Keratinocyte (primary cell): Measurements from ENCODE around the gene CORO2B. TPM values are rescaled to one million over a fixed set of nuclear protein-coding genes. Genes with fewer than 3 reads are reported as not detected.

ENCODE experiments used
- DNase-seq: peaks from one replicate; pipeline ENCODE4 v3.0.0-alpha.2; 2011; ENCODE audit warnings: low read depth, missing footprints, low spot score
- FAIRE-seq: peaks from 2 replicates; lab custom pipeline; 2011; peaks lifted over from hg19 to GRCh38; lab: Jason Lieb, UNC
- H2AFZ ChIP-seq: 2 replicates; pipeline ENCODE4 v1.6.0; 2012; ENCODE audit warnings: low read length, control low read depth, inconsistent platforms; ENCODE audit not compliant: control insufficient read depth
- H3K27ac ChIP-seq: 2 replicates; pipeline ENCODE4 v1.5.1; 2011; ENCODE audit warnings: low read length; ENCODE audit not compliant: control insufficient read depth, insufficient read depth
- H3K27me3 ChIP-seq: 3 replicates; pipeline ENCODE4 v1.6.0; 2011; ENCODE audit warnings: low read length; ENCODE audit not compliant: control insufficient read depth, insufficient read depth; ENCODE audit errors: extremely low read depth
- H3K36me3 ChIP-seq, 2 experiments: 2 replicates in 1 of 2; 3 replicates in 1 of 2; pipeline ENCODE4 v1.5.1; 2011; ENCODE audit warnings: low read length in 2 of 2, mild to moderate bottlenecking in 1 of 2; ENCODE audit not compliant: control insufficient read depth in 2 of 2, insufficient read depth in 2 of 2; ENCODE audit errors: extremely low read depth in 1 of 2
- H3K4me1 ChIP-seq: 3 replicates; pipeline ENCODE4 v1.5.1; 2011; ENCODE audit warnings: low read length; ENCODE audit not compliant: control insufficient read depth, insufficient read depth; ENCODE audit errors: extremely low read depth
- H3K4me2 ChIP-seq: 3 replicates; pipeline ENCODE4 v1.6.0; 2011; ENCODE audit warnings: low read depth, low read length; ENCODE audit not compliant: control insufficient read depth, insufficient read depth; ENCODE audit errors: extremely low read depth
- H3K4me3 ChIP-seq, 3 experiments: fragments of 200-600 bp in 1 of 3; sonication (generic) in 1 of 3; 2 replicates in 2 of 3; 3 replicates in 1 of 3; pipeline ENCODE4 v1.5.1; 2011 to 2016; ENCODE audit warnings: low read length in 3 of 3, mild to moderate bottlenecking in 3 of 3, control low read depth in 2 of 3, inconsistent platforms in 1 of 3, low read depth in 1 of 3, mixed read lengths in 1 of 3, mixed run types in 1 of 3, moderate library complexity in 1 of 3; ENCODE audit not compliant: control insufficient read depth in 2 of 3, insufficient read depth in 2 of 3; ENCODE audit errors: extremely low read depth in 1 of 3
- H3K79me2 ChIP-seq: 2 replicates; pipeline ENCODE4 v1.6.0; 2012; ENCODE audit warnings: low read length; ENCODE audit not compliant: control insufficient read depth, insufficient read depth
- H3K9ac ChIP-seq: 3 replicates; pipeline ENCODE4 v1.6.0; 2011; ENCODE audit warnings: low read length; ENCODE audit not compliant: control insufficient read depth, insufficient read depth; ENCODE audit errors: extremely low read depth
- H3K9me1 ChIP-seq: 3 replicates; pipeline ENCODE4 v1.6.0; 2011; ENCODE audit warnings: low read length; ENCODE audit not compliant: control insufficient read depth, insufficient read depth; ENCODE audit errors: extremely low read depth
- H3K9me3 ChIP-seq: 2 replicates; pipeline ENCODE4 v1.5.1; 2012; ENCODE audit warnings: low read depth, low read length; ENCODE audit not compliant: control insufficient read depth
- H4K20me1 ChIP-seq: 3 replicates; pipeline ENCODE4 v1.6.0; 2011; ENCODE audit warnings: low read length; ENCODE audit not compliant: control insufficient read depth, insufficient read depth; ENCODE audit errors: extremely low read depth
- CTCF ChIP-seq, 3 experiments: IDR thresholded peaks in 1 of 3; conservative IDR thresholded peaks in 1 of 3; optimal IDR thresholded peaks in 1 of 3; 2 replicates in 2 of 3; 3 replicates in 1 of 3; pipeline versions ENCODE3 to v1.5.1; 2011; ENCODE audit warnings: low read length in 3 of 3, mild to moderate bottlenecking in 3 of 3, moderate library complexity in 2 of 3, control low read depth in 1 of 3, inconsistent platforms in 1 of 3; ENCODE audit not compliant: insufficient read depth in 2 of 3; ENCODE audit errors: extremely low read depth in 1 of 3
- EZH2 ChIP-seq: IDR thresholded peaks from one replicate; pipeline ENCODE4 v1.6.1; 2012; ENCODE audit warnings: inconsistent platforms, mild to moderate bottlenecking, low read length, moderate library complexity
- dilution Hi-C: fragments of 300-500 bp; cut with MboI; formaldehyde crosslinking; loops from one replicate; pipeline ENCODE4 v1.7.0; 2020; ENCODE audit warnings: low sequenced_read_pairs; ENCODE audit not compliant: extremely low pct_ligation_motif_present
- polyA plus RNA-seq, 5 experiments: library from polyadenylated mRNA; depleted of rRNA in 3 of 5; stranded (reverse) in 3 of 5; stranded (forward) in 1 of 5; unstranded in 1 of 5; fragments of >200 nt; gene quantifications; 1 replicate in 1 of 5; 2 replicates in 3 of 5; 3 replicates in 1 of 5; pipeline versions ENCODE4 v1.2.1 to v1.2.3, GENCODE V29; 2011 to 2012; ENCODE audit warnings: missing spikeins in 2 of 5, low read depth in 1 of 5, low replicate concordance in 1 of 5

Gene CORO2B
- polyA plus RNA-seq, 1 donor (not counting 4 experiments of a cell fraction or from before 2014, with no cell fraction given): 0.13 TPM

DNA sequence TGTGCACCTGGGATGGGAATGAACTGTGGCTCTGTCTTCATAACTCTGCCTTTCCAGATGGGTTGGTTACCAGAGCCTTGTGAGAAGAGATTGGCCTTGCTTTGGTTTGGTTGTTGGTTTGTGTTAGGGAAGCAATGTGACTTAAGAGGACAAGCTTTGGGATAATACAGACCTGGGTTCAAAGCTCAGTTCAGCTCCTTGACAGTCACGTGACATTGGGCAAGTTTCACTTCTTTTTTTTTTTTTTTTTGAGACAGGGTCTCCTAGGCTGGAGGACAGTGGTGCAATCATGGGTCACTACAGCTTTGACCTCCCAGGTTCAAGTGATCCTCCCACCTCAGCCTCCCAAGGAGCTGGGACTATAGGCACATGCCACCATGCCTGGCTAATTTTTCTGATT lies 42.7 kb downstream of the CORO2B start:
- dilution Hi-C loops: no loop called here
- Histone ChIP-seq H2AFZ (no peak overlapping the region), H3K9me3 (no peaks in the 10 kb centered on the region), H4K20me1 (no peaks in the 10 kb centered on the region), H3K27ac (no peak overlapping the region), H3K4me2 (no peak overlapping the region), H3K4me3 (no peak overlapping the region), H3K9me1 (no peaks in the 10 kb centered on the region), H3K36me3 (no peaks in the 10 kb centered on the region), H3K9ac (no peak overlapping the region), H3K27me3 (no peaks in the 10 kb centered on the region), H3K4me1 (no peaks in the 10 kb centered on the region), H3K79me2 (no peaks in the 10 kb centered on the region)
- no peak for DNase-seq
- TF ChIP-seq EZH2: no peak
- no peak for TF ChIP-seq CTCF (optimal IDR thresholded peaks at IDR 0.05 in 1 of 3, IDR thresholded peaks at IDR 0.05 in 1 of 3, conservative IDR thresholded peaks at IDR 0.05 in 1 of 3; ENCODE audit: extremely low read depth in 1 of 3, insufficient read depth in 2 of 3, low read length in 3 of 3)
- no peak for FAIRE-seq

- H4K20me1 ChIP-seq: no peaks in the 10 kb centered on the region
- H3K27me3 ChIP-seq: no peaks in the 10 kb centered on the region
- no peak overlapping the region for H3K4me3 ChIP-seq
- no peak overlapping the region for H3K27ac ChIP-seq
- FAIRE-seq: no peak
- H3K9me1 ChIP-seq: no peaks in the 10 kb centered on the region
- H3K79me2 ChIP-seq: no peaks in the 10 kb centered on the region
- dilution Hi-C loops: no loop called here
- H3K9ac ChIP-seq: no peak overlapping the region
- TF ChIP-seq CTCF (optimal IDR thresholded peaks at IDR 0.05 in 1 of 3, IDR thresholded peaks at IDR 0.05 in 1 of 3, conservative IDR thresholded peaks at IDR 0.05 in 1 of 3; ENCODE audit: extremely low read depth in 1 of 3, insufficient read depth in 2 of 3, low read length in 3 of 3) (no peak), EZH2 (no peak)
- no peaks in the 10 kb centered on the region for H3K36me3 ChIP-seq
- H2AFZ ChIP-seq: no peak overlapping the region
- no peaks in the 10 kb centered on the region for H3K4me1 ChIP-seq
- no peaks in the 10 kb centered on the region for H3K9me3 ChIP-seq
- no peak for DNase-seq
- H3K4me2 ChIP-seq: no peak overlapping the region
Measured at GRCh38 chr15:68623301-68623892, 44.6 kb downstream of the CORO2B start.
